Cardiac fibroblast (primary cell): ENCODE data around the gene CDH7.

ENCODE experiments used
- DNase-seq, 2 donors: peaks; one replicate each; pipeline versions ENCODE4 v3.0.0 to v3.0.0-alpha.2; 2010; ENCODE audit warnings: low read depth in 2 of 2
- H3K4me3 ChIP-seq, 2 donors: replicated peaks in 1 of 2; 1 replicate in 1 of 2; 2 replicates in 1 of 2; pipeline ENCODE4 v1.5.1; 2011; ENCODE audit warnings: low read depth in 2 of 2, low read length in 2 of 2, mild to moderate bottlenecking in 2 of 2, moderate library complexity in 1 of 2
- TF ChIP-seq, protein P1 (sequence below): IDR thresholded peaks from one replicate; pipeline ENCODE4 v1.5.1; 2011; ENCODE audit warnings: low read depth, mild to moderate bottlenecking, low read length, inconsistent platforms

CDH7 gene

GRCh38 chr18:65752625-65753325 lies 2.0 kb downstream of the CDH7 start:
- H3K4me3 ChIP-seq: no peak overlapping the region
- no peak for DNase-seq
- TF ChIP-seq, protein P1, sequence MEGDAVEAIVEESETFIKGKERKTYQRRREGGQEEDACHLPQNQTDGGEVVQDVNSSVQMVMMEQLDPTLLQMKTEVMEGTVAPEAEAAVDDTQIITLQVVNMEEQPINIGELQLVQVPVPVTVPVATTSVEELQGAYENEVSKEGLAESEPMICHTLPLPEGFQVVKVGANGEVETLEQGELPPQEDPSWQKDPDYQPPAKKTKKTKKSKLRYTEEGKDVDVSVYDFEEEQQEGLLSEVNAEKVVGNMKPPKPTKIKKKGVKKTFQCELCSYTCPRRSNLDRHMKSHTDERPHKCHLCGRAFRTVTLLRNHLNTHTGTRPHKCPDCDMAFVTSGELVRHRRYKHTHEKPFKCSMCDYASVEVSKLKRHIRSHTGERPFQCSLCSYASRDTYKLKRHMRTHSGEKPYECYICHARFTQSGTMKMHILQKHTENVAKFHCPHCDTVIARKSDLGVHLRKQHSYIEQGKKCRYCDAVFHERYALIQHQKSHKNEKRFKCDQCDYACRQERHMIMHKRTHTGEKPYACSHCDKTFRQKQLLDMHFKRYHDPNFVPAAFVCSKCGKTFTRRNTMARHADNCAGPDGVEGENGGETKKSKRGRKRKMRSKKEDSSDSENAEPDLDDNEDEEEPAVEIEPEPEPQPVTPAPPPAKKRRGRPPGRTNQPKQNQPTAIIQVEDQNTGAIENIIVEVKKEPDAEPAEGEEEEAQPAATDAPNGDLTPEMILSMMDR: no peak

DNA sequence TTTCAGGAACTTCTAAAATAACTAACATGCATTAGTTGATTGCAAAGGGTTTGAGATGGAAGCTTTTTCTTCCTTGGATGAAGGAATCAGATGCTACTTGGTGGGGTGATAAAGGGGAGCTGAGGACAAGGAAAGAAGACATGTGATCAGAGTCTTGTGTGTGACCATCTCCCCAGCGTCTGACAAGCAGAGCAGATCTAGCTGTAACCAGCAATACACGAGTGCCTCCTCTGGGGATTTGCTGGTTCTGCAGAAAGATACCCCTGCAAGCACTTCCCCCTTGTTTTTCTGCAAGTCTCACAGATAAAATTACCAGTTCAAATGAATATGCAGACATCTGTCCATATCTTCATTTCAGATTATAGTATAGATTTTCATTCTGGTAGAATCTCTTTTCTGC lies 2.7 kb downstream of the CDH7 start:
- TF ChIP-seq, protein P1: no peak
- DNase-seq: no peak
- H3K4me3 ChIP-seq: no peak overlapping the region

DNA sequence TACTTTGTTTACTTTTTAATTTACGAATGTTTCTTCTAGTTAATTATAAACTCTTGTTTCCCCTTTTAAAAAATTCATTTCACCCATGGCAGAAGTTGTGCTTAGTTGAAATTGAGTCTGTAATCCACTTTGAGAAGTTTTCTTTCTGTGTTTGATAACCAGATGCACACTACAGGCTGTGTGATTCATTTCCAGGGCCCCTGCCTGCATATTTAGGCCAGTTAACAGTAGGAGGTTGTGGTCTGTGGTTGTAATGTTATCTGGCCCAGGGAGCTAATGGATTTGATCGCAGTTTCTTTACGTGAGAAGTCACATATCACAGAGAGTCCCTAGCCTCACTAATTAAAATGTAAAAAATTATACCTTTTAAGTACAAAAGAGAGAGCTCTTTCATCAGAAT lies 3.3 kb downstream of the CDH7 start:
- TF ChIP-seq, protein P1: no peak
- DNase-seq: no peak
- H3K4me3 ChIP-seq: no peak overlapping the region

GRCh38 chr18:65755616-65756015 lies 4.8 kb downstream of the CDH7 start:
- TF ChIP-seq, protein P1: no peak
- H3K4me3 ChIP-seq: no peak overlapping the region
- no peak for DNase-seq

GRCh38 chr18:65760457-65760856 lies 9.6 kb downstream of the CDH7 start:
- DNase-seq: no peak
- TF ChIP-seq, protein P1: no peak

GRCh38 chr18:65761636-65762295 lies 11.0 kb downstream of the CDH7 start:
- DNase-seq: no peak
- no peak overlapping the region for H3K4me3 ChIP-seq
- TF ChIP-seq, protein P1: no peak

More at GRCh38 chr18:65760457-65760856, 9.6 kb downstream of the CDH7 start:
- no peak overlapping the region for H3K4me3 ChIP-seq
